B cell (primary cell): ENCODE results near the gene CADM2. TPM values are rescaled to one million over a fixed set of nuclear protein-coding genes. Genes with fewer than 3 reads are reported as not detected.

Experiments
- ATAC-seq: fragments of 200-7000 bp; cut with Tn5 transposase; one replicate; pipeline ENCODE4 v1.10.0; 2021; ENCODE audit warnings: low read depth, mild to moderate bottlenecking, moderate number of reproducible peaks, moderate library complexity
- CTCF ChIA-PET: fragments of 350-600 bp; sonication (Branson Sonifier 250); formaldehyde crosslinking; loops from one replicate; lab custom pipeline; 2021; ENCODE audit warnings: antibody characterized with exemption, inconsistent platforms; lab: Charles Lee
- POLR2A ChIA-PET: fragments of 350-600 bp; sonication (Branson Sonifier 250); formaldehyde crosslinking; loops from one replicate; lab custom pipeline; 2021; ENCODE audit warnings: antibody characterized with exemption; lab: Charles Lee
- DNase-seq: peaks from one replicate; pipeline ENCODE4 v3.0.0; 2013
- H2AFZ ChIP-seq: 2 replicates; pipeline ENCODE4 v1.6.1; 2012; ENCODE audit warnings: mild to moderate bottlenecking, low read depth, low read length; ENCODE audit not compliant: insufficient read depth, poor library complexity, severe bottlenecking
- H3K27ac ChIP-seq, 2 donors: 1 replicate in 1 of 2; 2 replicates in 1 of 2; pipeline ENCODE4 v1.5.1; 2012 to 2013; ENCODE audit warnings: low read length in 2 of 2, mild to moderate bottlenecking in 2 of 2, moderate library complexity in 1 of 2
- H3K27me3 ChIP-seq, 4 experiments: fragments of 200-600 bp in 1 of 4; sonication (generic) in 1 of 4; replicated peaks in 1 of 4; 1 replicate in 2 of 4; 2 replicates in 2 of 4; pipeline versions ENCODE4 v1.6.1 to v1.7.0; 2013 to 2016; ENCODE audit warnings: low read length in 3 of 4, mild to moderate bottlenecking in 2 of 4, mixed read lengths in 1 of 4, moderate library complexity in 1 of 4; ENCODE audit not compliant: insufficient read depth in 4 of 4, control insufficient read depth in 3 of 4; ENCODE audit errors: control extremely low read depth in 1 of 4
- H3K36me3 ChIP-seq, 2 experiments: replicated peaks in 1 of 2; 1 replicate in 1 of 2; 2 replicates in 1 of 2; pipeline versions ENCODE4 v1.6.1 to v1.7.1; 2013; ENCODE audit warnings: low read length in 1 of 2; ENCODE audit not compliant: insufficient read depth in 2 of 2, control insufficient read depth in 1 of 2; ENCODE audit errors: control extremely low read depth in 1 of 2, extremely low read depth in 1 of 2
- H3K4me1 ChIP-seq, 2 donors: fragments of 200-600 bp in 1 of 2; sonication (generic) in 1 of 2; 1 replicate in 1 of 2; 2 replicates in 1 of 2; pipeline versions ENCODE4 v1.5.1 to v1.6.1; 2013 to 2017; ENCODE audit warnings: low read length in 2 of 2; ENCODE audit not compliant: control insufficient read depth in 2 of 2, insufficient read depth in 2 of 2
- H3K4me2 ChIP-seq: replicated peaks from 2 replicates; pipeline ENCODE3; 2012; ENCODE audit warnings: mild to moderate bottlenecking, low read depth, low read length; ENCODE audit not compliant: poor library complexity, severe bottlenecking
- H3K4me3 ChIP-seq, 5 experiments: fragments of 200-600 bp in 1 of 5; sonication (generic) in 1 of 5; 1 replicate in 3 of 5; 2 replicates in 2 of 5; pipeline versions ENCODE4 v1.5.1 to v1.7.0; 2011 to 2016; ENCODE audit warnings: low read length in 4 of 5, mild to moderate bottlenecking in 4 of 5, low read depth in 2 of 5, control low read depth in 1 of 5, moderate library complexity in 1 of 5; ENCODE audit not compliant: insufficient read depth in 1 of 5; ENCODE audit errors: control extremely low read depth in 1 of 5, extremely low read depth in 1 of 5
- H3K79me2 ChIP-seq: fragments of 200-600 bp; sonication (generic); one replicate; pipeline ENCODE4 v1.6.0; 2016; ENCODE audit warnings: low read length; ENCODE audit not compliant: control insufficient read depth, insufficient read depth
- H3K9ac ChIP-seq: fragments of 200-600 bp; sonication (generic); 2 replicates; pipeline ENCODE4 v1.6.1; 2017; ENCODE audit warnings: mild to moderate bottlenecking, low read length, moderate library complexity
- H3K9me3 ChIP-seq, 3 donors: one replicate each; pipeline versions ENCODE4 v1.6.1 to v1.7.1; 2013; ENCODE audit warnings: low read length in 2 of 3; ENCODE audit not compliant: control insufficient read depth in 2 of 3, insufficient read depth in 1 of 3; ENCODE audit errors: control extremely low read depth in 1 of 3
- H4K20me1 ChIP-seq: 2 replicates; pipeline ENCODE4 v1.6.0; 2012; ENCODE audit warnings: mild to moderate bottlenecking, low read length; ENCODE audit not compliant: insufficient read depth, control insufficient read depth, poor library complexity, severe bottlenecking
- H3K27ac Mint-ChIP-seq: one replicate; pipeline ENCODE4 v1.8.0; 2021; ENCODE audit warnings: mixed read lengths
- H3K27me3 Mint-ChIP-seq: one replicate; pipeline ENCODE4 v1.8.0; 2021; ENCODE audit warnings: mixed read lengths
- H3K4me1 Mint-ChIP-seq: one replicate; pipeline ENCODE4 v1.8.0; 2021; ENCODE audit warnings: mixed read lengths
- H3K4me3 Mint-ChIP-seq: one replicate; pipeline ENCODE4 v1.8.0; 2021; ENCODE audit warnings: mixed read lengths
- H3K9me3 Mint-ChIP-seq: one replicate; pipeline ENCODE4 v1.8.0; 2022; ENCODE audit warnings: mixed read lengths; ENCODE audit not compliant: insufficient read depth
- CTCF ChIP-seq: fragments of 200-600 bp; IDR thresholded peaks from one replicate; pipeline ENCODE4 v1.8.0; 2022; ENCODE audit warnings: antibody characterized with exemption, mild to moderate bottlenecking
- EZH2 ChIP-seq: IDR thresholded peaks from 2 replicates; pipeline ENCODE4 v1.6.1; 2012; ENCODE audit warnings: borderline replicate concordance, low read depth, mild to moderate bottlenecking, moderate library complexity, low read length; ENCODE audit not compliant: insufficient read depth, poor library complexity, severe bottlenecking
- WGBS: methylation state at CpG from one replicate; pipeline ENCODE4 v1.1.5; 2013; ENCODE audit warnings: missing lambda C conversion rate; ENCODE audit not compliant: insufficient coverage; 5-methylcytosine and 5-hydroxymethylcytosine counted together
- intact Hi-C: fragments of 100-400 bp; cut with micrococcal nuclease; formaldehyde crosslinking; loops from one replicate; pipeline ENCODE4 v1.10.0; 2022
- polyA plus RNA-seq: library from polyadenylated mRNA; depleted of rRNA; stranded (reverse); fragments of >200 nt; gene quantifications from 2 replicates; pipeline ENCODE4 v1.2.3, GENCODE V29; 2012
- total RNA-seq, 2 donors: library from RNA; stranded (reverse); fragments of 120-200 nt in 1 of 2; gene quantifications; 1 replicate in 1 of 2; 2 replicates in 1 of 2; pipeline versions ENCODE4 v1.2.3 to v1.2.4, GENCODE V29; 2013 to 2022

Gene CADM2
- total and polyA plus RNA-seq, 2 donors (not counting 1 experiment from before 2014, with no cell fraction given), result 0.10 to 0.37 TPM

GRCh38 chr3:85487375-85487774 lies 528.6 kb downstream of the CADM2 start:
- intact Hi-C loops, result no loop called here
- Histone ChIP-seq H3K27ac (no peak overlapping the region), H3K9me3 (peaks cover 0 to 1% (median 0%) of the 10 kb centered on the region in 3 donors), H3K4me3 (no peak overlapping the region), H3K4me1 (no peaks in the 10 kb centered on the region), H3K79me2 (no peaks in the 10 kb centered on the region), H3K9ac (no peak overlapping the region), H3K4me2 (no peak overlapping the region), H2AFZ (no peak overlapping the region), H3K27me3 (no peaks in the 10 kb centered on the region), H4K20me1 (no peaks in the 10 kb centered on the region), H3K36me3 (no peaks in the 10 kb centered on the region)
- ChIA-PET CTCF (no interaction called here), POLR2A (no interaction called here)
- Mint-ChIP-seq H3K9me3 (no peaks in the 10 kb centered on the region), H3K4me1 (no peaks in the 10 kb centered on the region), H3K27ac (no peak overlapping the region), H3K27me3 (no peaks in the 10 kb centered on the region), H3K4me3 (no peak overlapping the region)
- DNase-seq (no peak), ATAC-seq (no peak)
- 76% methylated on average over 4 of the region's 9 CpGs for WGBS
- no peak for TF ChIP-seq CTCF
- no peak for TF ChIP-seq EZH2

GRCh38 chr3:85495602-85496001 lies 536.8 kb downstream of the CADM2 start:
- Histone ChIP-seq H3K79me2 (no peaks in the 10 kb centered on the region), H2AFZ (no peak overlapping the region), H3K27me3 (no peaks in the 10 kb centered on the region), H4K20me1 (no peaks in the 10 kb centered on the region), H3K27ac (no peak overlapping the region), H3K36me3 (no peaks in the 10 kb centered on the region), H3K4me2 (no peak overlapping the region), H3K4me1 (no peaks in the 10 kb centered on the region), H3K9ac (no peak overlapping the region), H3K9me3 (no peaks in the 10 kb centered on the region), H3K4me3 (no peak overlapping the region)
- intact Hi-C loops, result no loop called here
- Mint-ChIP-seq H3K4me3 (no peak overlapping the region), H3K27ac (no peak overlapping the region), H3K4me1 (no peaks in the 10 kb centered on the region), H3K27me3 (no peaks in the 10 kb centered on the region), H3K9me3 (no peaks in the 10 kb centered on the region)
- no peak for DNase-seq
- no peak for TF ChIP-seq CTCF
- TF ChIP-seq EZH2, result no peak
- ATAC-seq, result no peak
- WGBS, result 76% methylated on average over 5 of the region's 5 CpGs
- ChIA-PET POLR2A (no interaction called here), CTCF (no interaction called here)
